NCI-H2196 (cell line): Measurements from ENCODE around the gene LYPLA2.
"Not testable (repeated sequence)": the region's sequence is repeated elsewhere in the genome, so short reads cannot be mapped to it uniquely, and the experiment has no call there.

Experiments used
- DNase-seq: peaks from one replicate; lab custom pipeline; 2025; ENCODE audit not compliant: unreplicated experiment; lab: John Stamatoyannopoulos, UW

The LYPLA2 gene

DNA sequence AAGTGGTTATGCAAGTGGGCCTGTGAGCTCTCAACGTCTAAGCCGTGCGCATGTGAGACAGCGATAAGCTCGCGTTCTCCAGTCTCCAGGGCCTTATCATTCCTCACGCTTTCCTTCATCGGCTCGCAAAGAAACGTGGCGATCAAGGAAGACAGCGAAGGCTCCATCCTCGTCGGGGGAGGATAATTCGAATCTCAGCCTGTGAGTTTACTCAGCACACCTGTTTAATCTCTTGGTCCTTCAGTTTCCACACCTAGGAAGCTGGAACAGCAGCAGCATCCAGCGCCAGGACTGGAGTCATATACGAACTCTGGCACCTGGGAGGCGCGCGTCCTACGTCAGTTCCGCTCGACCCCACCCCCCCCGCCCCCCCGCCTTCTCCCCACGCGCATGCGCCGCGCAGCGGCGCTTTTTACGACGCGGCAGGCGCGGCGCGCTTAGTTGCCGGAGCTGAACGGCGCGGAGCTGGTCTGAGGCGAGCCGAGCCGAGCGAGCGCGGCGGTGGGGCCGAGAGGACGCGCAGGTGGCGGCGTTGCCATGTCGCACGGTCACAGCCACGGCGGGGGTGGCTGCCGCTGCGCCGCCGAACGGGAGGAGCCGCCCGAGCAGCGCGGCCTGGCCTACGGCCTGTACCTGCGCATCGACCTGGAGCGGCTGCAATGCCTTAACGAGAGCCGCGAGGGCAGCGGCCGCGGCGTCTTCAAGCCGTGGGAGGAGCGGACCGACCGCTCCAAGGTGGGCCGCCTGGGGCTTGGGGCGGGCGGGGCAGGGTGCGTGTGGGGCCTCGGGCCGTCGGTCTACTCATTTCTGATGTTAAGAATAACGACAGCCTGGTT lies 12.7 kb upstream of the LYPLA2 start, which contains the start of gene PITHD1:
PITHD1 (plus strand) TSS at position 440 of the 836 bp plus-strand sequence; CDS start at position 538, 98 bp downstream.
- peak; percentile 92 for DNase-seq

DNA sequence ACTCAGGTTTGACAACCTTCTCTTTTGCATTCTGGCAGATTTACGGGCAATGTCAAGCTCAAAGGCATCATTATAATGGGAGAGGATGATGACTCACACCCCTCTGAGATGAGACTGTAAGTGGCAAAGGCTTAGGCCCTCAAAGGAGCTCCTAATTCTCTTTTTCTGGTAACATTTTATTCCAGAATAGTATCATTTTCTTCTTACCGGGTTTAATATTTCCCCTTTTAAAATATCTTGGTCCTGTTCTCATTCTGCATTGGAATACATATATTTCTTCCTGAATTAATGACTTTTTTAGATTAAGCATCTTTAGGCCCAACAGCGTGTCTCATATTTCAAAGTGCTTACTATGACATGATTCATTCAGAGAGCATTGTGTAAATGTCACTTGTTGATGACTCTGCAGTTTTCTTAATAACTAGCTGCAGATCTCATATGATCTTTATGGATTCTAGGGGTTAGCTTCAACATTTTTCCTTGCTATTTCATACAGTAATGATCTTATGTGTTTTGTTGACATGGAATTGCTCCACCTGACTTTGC lies 11.0 kb upstream of the LYPLA2 start:
- no peak for DNase-seq

DNA sequence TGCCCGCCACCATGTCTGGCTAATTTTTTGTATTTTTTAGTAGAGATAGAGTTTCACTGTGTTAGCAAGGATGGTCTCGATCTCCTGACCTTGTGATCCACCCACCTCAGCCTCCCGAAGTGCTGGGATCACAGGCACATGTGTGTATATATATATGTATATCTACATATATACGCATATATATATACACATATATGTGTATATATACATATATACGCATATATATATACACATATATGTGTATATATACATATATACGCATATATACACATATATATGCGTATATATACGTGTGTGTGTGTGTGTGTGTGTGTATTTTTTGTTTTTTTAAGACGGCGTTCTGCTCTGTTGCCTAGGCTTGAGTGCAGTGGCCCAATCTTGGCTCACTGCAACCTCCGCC lies 7.8 kb upstream of the LYPLA2 start:
- DNase-seq, result not testable (repeated sequence)

DNA sequence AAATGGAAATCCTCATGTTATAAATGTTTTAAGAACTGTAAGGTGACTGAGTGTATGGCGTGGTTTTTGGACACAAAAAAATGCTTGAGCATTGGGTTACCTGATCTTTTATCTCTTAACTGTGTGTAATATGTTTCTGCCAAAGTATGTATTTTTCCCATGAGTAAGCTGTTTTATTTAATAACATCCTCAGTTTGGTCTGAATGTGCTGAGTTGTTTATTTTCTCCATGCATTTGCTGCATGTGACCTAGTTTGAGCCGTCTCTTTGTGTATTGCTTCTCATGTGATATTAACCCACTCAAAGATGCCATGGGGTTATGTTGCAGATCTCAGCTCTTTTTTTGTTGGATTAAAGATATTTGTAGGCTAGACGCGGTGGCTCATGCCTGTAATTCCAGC lies 6.1 kb upstream of the LYPLA2 start:
- DNase-seq, result no peak

DNA sequence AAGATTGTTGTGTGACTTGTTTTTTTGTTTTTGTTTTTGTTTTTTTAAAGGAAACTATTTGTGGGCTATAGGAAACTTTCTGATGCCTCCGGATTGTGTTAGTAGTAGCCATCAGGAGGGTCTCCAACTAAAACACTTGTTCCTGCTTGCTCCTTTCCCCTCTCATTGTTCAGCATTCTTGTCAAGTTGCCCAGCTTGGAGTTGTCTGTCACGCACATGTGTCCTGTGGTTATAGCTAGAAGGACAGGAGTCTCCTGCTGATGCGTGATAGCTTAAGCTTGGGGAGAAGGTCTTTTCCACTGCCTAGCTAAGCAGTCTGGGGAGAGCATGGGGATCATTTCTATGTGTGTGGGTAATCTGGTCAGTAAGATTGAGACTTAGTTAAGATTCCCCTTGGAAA lies 3.2 kb upstream of the LYPLA2 start:
- DNase-seq, result no peak

DNA sequence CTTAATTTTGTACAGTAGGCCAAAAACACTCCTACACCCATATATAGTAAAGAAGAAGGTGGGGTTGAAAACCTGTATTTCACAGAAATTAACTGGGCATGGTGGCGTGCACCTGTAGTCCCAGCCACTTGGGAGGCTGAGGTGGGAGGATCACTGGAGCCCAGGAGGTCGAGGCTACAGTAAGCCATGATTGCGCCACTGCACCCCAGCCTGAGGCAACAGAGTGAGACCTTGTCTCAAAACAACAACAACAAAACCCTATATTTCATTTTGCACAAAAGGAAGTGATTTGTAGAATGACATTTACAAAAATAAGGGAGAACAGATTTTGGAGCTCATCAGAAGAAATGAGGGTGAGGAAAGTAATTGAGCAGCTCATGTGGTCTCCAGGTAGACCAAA lies 2.2 kb upstream of the LYPLA2 start:
- DNase-seq, result no peak

DNA sequence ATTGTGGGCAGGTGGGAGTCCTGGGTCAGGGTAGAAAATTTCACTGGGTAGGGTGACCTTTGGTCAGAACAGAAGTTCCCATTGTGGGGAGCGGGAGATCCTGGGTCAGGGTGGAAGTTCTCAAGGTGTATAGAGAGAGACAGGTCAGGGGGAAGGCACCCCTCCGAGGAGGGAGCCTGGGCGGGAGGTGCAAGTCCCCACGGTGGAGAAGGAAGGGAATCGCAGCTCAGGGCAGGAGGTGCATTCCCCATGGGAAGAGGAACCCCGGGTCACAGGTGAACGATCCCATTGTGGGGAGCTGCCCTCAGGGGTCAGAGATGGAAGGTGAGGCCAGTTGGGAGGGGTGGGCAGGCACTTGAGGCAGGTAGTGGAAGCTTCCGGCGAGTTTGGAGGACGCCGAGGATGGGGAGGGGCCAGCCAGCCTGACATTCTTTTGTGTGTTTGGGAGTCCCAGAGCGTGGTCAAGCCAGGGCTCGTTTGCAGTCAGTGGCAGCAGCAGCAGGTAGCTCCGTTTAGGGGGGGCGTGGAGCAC lies 637 bp downstream of the LYPLA2 start:
- no peak for DNase-seq

DNA sequence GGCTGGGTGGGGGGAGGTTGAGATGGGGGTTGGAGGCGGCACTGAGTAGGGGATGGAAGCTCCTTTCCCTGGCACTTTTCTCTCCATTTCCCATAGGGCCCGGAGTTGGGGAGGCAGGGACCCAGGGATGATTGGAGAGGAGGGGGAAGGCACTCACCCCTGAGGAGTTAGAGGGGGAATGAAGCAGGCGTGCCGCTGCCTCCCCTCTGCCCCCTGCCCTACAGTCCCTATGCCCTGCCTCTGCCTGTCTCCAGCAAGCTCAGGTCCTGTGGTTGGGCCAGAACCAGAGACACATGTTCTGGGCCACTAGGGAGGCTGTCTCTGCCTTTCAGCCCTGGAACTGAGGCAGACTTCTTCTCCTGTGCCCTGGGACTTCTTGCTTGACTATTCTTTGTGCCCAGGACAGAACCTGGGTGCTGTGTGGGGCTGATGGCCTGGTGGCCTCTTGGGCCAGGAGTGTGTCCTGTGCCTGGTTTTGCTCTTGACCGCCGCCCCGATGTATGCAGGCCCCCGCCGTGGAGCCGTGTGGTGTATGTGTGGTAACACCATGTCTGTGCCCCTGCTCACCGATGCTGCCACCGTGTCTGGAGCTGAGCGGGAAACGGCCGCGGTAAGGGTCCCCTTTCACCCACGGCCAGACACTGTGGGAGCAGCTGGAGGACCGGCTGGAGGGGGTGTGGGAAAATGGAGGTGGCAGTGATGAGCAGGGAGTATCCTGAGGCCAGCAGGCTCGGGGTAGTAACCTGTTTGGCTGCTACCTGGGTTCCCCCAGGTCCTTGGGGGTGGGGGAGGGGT lies 1.4 kb downstream of the LYPLA2 start:
- no peak for DNase-seq

DNA sequence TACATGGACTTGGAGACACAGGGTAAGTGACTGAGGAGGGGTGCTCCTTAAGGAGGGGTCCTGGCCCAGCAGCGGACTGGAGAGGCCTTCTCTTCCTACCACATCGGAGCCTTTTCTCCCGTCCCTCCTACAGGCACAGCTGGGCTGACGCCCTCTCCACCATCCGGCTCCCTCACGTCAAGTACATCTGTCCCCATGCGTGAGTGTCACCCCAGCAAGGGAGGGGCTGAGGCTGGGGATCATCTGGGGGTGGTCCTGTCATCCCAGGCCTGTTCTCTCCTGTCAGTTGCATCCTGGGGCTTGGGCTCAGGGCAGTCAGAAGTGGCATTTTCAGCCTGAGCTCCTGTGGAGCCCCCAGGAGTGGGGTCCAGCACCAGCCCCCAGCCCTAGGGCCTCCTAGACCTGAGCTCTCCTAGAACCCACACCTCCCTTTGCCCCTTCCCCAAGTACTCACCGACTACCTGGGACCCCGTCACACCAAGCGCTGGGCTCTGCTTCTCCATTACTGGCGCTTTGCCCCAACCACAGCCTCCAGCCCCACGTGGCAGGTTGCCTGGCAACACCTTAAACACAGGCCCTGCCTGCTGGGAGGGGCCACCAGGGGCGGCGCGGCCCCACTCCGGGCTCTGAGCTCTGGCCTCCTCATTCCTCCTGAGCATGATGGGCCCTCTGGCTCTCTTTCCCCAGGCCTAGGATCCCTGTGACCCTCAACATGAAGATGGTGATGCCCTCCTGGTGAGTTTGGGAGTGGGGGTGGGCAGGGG lies 2.3 kb downstream of the LYPLA2 start:
- peak; percentile 88 for DNase-seq

DNA sequence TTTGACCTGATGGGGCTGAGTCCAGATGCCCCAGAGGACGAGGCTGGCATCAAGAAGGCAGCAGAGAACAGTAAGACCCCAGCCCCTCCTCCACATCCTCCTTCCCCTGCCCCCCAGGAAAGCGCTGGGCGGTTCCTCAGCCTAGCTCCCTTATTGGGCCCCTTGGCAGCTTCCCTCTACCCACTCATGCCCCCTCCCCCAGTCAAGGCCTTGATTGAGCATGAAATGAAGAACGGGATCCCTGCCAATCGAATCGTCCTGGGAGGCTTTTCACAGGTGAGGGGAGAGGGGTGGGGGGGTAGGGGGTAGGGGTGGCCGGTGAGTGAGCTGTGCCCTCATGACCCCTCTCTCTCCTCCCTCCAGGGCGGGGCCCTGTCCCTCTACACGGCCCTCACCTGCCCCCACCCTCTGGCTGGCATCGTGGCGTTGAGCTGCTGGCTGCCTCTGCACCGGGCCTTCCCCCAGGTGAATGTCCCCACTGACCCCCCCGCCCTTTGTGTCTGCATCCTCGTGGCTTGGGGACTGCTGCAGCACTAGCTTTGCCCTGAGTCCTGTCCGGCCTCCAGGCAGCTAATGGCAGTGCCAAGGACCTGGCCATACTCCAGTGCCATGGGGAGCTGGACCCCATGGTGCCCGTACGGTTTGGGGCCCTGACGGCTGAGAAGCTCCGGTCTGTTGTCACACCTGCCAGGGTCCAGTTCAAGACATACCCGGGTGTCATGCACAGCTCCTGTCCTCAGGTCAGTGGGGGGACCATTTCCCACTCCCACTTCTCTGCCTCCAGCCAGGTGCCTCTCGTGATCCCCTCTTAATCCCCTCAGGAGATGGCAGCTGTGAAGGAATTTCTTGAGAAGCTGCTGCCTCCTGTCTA lies 3.2 kb downstream of the LYPLA2 start:
- no peak for DNase-seq

DNA sequence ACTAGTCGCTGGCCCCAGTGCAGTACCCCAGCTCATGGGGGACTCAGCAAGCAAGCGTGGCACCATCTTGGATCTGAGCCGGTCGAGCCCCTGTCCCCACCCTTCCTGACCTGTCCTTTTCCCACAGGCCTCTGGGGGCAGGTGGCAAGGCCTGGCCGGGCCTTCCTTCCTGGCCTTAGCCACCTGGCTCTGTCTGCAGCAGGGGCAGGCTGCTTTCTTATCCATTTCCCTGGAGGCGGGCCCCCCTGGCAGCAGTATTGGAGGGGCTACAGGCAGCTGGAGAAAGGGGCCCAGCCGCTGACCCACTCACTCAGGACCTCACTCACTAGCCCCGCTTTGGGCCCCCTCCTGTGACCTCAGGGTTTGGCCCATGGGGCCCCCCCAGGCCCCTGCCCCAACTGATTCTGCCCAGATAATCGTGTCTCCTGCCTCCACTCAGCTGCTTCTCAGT lies 3.8 kb downstream of the LYPLA2 start:
- not testable (repeated sequence) for DNase-seq

DNA sequence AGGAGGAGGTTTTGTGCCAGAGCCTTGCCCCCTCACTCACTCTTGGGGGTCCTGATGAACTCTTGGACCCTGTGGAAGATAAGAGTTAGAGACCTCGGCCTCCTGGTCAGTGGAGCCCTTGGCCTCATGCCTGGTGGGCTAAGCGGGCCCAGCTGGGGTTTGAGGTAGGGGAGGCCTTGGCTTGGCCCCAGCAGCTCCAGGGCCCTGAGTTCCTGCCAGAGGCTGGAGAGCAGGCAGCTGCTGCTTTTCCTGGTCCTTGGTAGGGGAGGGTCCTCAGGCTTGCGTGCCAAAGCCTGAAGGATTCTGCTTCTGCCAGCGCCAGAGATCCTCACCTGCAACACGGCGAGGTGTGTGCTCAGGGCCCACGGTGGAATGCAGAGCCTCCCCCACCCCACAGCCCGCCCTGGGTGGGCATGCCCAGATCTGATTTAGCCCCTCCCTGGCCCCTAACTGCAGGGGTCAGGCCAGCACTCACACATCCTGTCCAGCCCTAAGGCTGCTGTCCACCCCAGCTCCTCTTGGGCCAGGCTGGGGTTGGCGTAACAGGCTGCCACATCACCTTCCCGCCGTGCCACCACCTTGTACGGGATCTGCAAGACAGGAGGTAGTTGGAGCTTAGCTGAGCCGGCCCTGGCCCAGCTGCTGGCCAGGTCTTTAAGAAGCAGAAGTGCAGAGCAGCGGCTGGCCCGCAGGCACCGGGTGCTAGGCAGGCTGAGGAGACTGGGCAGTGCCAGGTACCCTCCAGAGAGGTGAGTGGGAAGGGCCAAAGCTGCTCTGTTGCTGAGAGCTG lies 4.9 kb downstream of the LYPLA2 start:
- DNase-seq, result no peak

DNA sequence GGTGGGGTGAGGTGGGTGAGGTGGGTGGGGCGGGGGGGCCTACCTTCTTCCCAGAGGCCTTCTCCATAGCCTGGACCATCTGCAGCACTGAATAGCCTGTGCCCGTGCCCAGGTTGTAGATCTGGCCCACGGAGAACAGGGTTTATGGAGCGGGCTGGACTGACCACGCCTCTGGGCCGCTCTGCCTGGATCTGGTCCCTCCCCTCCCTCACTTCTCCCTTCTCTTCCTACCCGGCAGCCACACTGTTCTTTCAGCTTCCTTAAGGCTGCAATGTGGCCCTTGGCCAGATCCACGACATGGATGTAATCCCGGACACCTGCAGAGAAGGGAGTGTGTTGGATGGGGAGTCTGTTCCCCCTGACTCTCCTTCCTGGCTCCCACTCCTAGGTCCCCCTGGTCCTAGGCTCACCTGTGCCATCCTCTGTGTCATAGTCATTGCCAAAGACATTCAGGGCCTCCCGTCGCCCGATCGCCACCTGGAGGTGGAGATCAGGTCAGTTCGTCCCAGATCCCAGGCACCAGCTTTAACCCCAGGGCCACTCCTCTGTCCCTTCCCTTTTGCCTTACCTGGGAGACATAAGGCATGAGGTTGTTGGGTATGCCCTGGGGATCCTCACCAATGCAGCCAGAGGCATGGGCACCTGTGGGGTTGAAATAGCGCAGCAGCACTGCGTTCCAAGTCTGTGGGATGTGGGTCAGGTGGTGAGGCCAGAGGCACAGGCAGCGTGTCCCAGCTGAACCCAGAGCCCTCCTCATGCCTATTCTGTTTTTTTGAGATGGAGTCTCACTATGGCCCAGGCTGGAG lies 5.7 kb downstream of the LYPLA2 start:
- no peak for DNase-seq

DNA sequence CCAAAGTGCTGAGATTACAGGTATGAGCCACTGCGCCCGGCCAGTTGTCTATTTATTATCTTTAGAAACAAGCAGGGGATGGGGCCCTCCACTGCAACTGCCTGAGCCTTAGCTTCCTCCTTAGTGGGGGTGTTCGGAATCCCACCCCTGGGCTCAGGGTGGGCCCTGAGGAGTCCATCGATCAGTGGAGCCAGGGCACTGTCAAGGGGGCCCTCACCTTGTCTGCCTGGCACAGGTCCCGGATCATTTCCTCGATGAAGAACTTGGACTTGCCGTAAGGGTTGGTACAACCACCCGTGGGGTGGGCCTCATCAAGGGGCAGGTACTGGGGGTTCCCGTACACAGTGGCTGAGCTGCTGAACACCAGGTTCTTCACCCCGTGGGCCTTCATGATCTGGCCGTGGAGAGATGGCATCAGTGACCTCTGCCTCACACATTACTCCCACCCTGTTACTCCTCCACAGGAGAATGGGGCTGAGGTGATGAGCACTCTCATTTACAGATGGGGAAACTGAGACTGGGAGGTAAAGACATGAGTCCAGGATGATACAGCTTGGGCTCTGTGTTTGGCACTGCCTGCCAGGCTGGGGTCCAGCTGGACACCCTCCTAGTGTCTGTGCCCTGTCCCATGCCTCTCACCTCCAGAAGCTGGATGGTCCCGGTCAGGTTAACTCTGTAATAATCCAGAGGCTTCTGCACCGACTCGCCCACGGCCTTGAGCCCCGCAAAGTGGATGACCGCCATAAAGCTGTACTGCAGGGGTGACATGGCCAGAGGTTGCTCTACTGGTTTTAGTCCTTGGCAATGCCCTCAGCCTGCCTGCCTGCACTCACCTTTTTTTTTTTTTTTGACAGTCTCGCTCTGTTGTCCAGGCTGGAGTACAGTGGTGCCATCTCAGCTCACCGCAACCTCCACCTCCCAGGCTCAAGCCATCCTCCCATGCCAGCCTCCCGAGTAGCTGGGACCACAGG lies 6.8 kb downstream of the LYPLA2 start:
- no peak for DNase-seq

DNA sequence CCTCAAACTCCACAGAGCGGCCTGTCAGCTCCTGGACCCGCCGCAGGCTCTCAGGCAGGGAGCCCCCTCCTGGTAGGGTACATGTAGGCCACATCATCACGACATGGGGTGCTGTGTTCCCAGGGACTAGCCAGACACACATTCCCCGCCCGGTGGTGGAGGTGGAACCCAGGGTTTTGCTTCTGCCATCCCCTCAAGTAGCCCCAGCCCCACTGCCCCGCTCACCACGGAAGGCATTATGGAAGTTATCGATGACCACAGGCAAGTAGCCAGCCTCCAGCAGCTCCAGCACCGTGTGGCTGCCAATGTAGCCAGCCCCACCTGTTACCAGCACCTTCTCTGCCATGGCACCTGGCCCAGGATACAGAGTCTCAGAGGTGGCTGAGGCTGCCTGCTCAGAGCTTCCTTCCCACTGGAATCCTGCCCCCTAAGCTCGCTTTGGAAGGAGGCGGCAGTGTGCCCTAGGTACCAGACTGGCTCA lies 7.8 kb downstream of the LYPLA2 start:
- no peak for DNase-seq

DNA sequence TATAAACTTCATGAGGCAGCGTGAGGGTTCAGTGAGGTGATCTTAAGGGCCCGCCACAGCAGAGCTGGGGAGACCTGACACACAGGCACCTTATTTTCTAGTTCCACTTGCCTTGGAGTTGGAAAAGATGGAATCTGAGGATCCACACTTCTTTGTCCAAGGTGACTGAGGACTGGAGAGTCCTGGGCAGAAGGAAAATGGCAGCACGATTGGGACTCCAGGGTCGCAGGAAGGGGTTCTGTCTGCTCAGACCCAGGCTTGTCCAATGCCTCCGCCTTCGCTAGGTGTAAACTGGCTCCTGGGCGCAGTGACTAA lies 8.3 kb downstream of the LYPLA2 start:
- DNase-seq, result no peak
